H9 (cell line): ENCODE data around the gene E4F1. TPM values are rescaled to one million over a fixed set of nuclear protein-coding genes. Genes with fewer than 3 reads are reported as not detected.

ENCODE experiments used
- DNase-seq: peaks from one replicate; pipeline ENCODE4 v3.0.0-alpha.2; 2017
- H2AFZ ChIP-seq: one replicate; pipeline ENCODE4 v1.6.1; 2013; ENCODE audit warnings: mild to moderate bottlenecking, low read length, control low read depth, moderate library complexity
- H2AK5ac ChIP-seq: 2 replicates; pipeline ENCODE4 v1.6.1; 2013; ENCODE audit warnings: low read length, control low read depth, mixed read lengths; ENCODE audit not compliant: insufficient read length
- H2BK120ac ChIP-seq: one replicate; pipeline ENCODE4 v1.6.1; 2013; ENCODE audit warnings: low read depth, mild to moderate bottlenecking, low read length, control low read depth, inconsistent platforms; ENCODE audit not compliant: poor library complexity, severe bottlenecking
- H2BK12ac ChIP-seq: 2 replicates; pipeline ENCODE4 v1.6.1; 2013; ENCODE audit warnings: low read length, control low read depth, mixed read lengths, low read depth; ENCODE audit not compliant: insufficient read length
- H2BK15ac ChIP-seq: 2 replicates; pipeline ENCODE4 v1.6.1; 2013; ENCODE audit warnings: low read depth, low read length, control low read depth
- H2BK20ac ChIP-seq: one replicate; pipeline ENCODE4 v1.6.1; 2013; ENCODE audit warnings: low read depth, mild to moderate bottlenecking, low read length, control low read depth, inconsistent platforms; ENCODE audit not compliant: poor library complexity, severe bottlenecking
- H2BK5ac ChIP-seq: 2 replicates; pipeline ENCODE4 v1.6.1; 2013; ENCODE audit warnings: low read length, control low read depth, mixed read lengths; ENCODE audit not compliant: insufficient read length
- H3K14ac ChIP-seq: 2 replicates; pipeline ENCODE4 v1.6.1; 2013; ENCODE audit warnings: low read length, control low read depth; ENCODE audit not compliant: insufficient read depth
- H3K18ac ChIP-seq: 2 replicates; pipeline ENCODE4 v1.6.1; 2013; ENCODE audit warnings: low read depth, mild to moderate bottlenecking, mixed read lengths, low read length, control low read depth; ENCODE audit not compliant: insufficient read length
- H3K23ac ChIP-seq: 2 replicates; pipeline ENCODE4 v1.6.1; 2013; ENCODE audit warnings: low read length, control low read depth, mixed read lengths, low read depth; ENCODE audit not compliant: insufficient read length
- H3K23me2 ChIP-seq: 2 replicates; pipeline ENCODE4 v1.6.1; 2013; ENCODE audit warnings: low read depth, mild to moderate bottlenecking, mixed read lengths, low read length, control low read depth; ENCODE audit not compliant: insufficient read length, poor library complexity, severe bottlenecking
- H3K27ac ChIP-seq: 2 replicates; pipeline ENCODE4 v1.5.1; 2013; ENCODE audit warnings: low read length, control low read depth, mixed read lengths, low read depth; ENCODE audit not compliant: insufficient read length
- H3K27me3 ChIP-seq: 2 replicates; pipeline ENCODE4 v1.6.1; 2013; ENCODE audit warnings: low read length, control low read depth, inconsistent platforms; ENCODE audit not compliant: insufficient read depth
- H3K4ac ChIP-seq: 2 replicates; pipeline ENCODE4 v1.6.1; 2013; ENCODE audit warnings: low read depth, mild to moderate bottlenecking, control low read depth, inconsistent platforms, low read length, moderate library complexity
- H3K4me1 ChIP-seq: 2 replicates; pipeline ENCODE4 v1.6.1; 2013; ENCODE audit warnings: low read length, control low read depth, inconsistent platforms; ENCODE audit not compliant: insufficient read depth
- H3K4me2 ChIP-seq: 2 replicates; pipeline ENCODE4 v1.6.1; 2013; ENCODE audit warnings: low read length, control low read depth, mixed read lengths; ENCODE audit not compliant: insufficient read length, insufficient read depth
- H3K56ac ChIP-seq: 2 replicates; pipeline ENCODE4 v1.6.1; 2013; ENCODE audit warnings: low read depth, mild to moderate bottlenecking, mixed read lengths, low read length, control low read depth; ENCODE audit not compliant: insufficient read length
- H3K79me1 ChIP-seq: 2 replicates; pipeline ENCODE4 v1.6.1; 2013; ENCODE audit warnings: low read depth, mild to moderate bottlenecking, moderate library complexity, low read length, control low read depth, inconsistent platforms; ENCODE audit not compliant: insufficient read depth, poor library complexity, severe bottlenecking
- H3K79me2 ChIP-seq: 2 replicates; pipeline ENCODE4 v1.6.1; 2013; ENCODE audit warnings: low read length, control low read depth, inconsistent platforms; ENCODE audit not compliant: insufficient read depth
- H3K9ac ChIP-seq: 2 replicates; pipeline ENCODE4 v1.6.1; 2013; ENCODE audit warnings: low read length, control low read depth, mixed read lengths; ENCODE audit not compliant: insufficient read length; ENCODE audit errors: extremely low read depth
- H3K9me3 ChIP-seq: one replicate; pipeline ENCODE4 v1.6.1; 2013; ENCODE audit warnings: low read depth, low read length, inconsistent platforms; ENCODE audit not compliant: control insufficient read depth
- H3T11ph ChIP-seq: one replicate; pipeline ENCODE4 v1.6.1; 2013; ENCODE audit warnings: mild to moderate bottlenecking, low read length, control low read depth, inconsistent platforms
- H4K20me1 ChIP-seq: one replicate; pipeline ENCODE4 v1.6.1; 2013; ENCODE audit not compliant: control insufficient read depth, insufficient read length, insufficient read depth
- H4K5ac ChIP-seq: 2 replicates; pipeline ENCODE4 v1.6.1; 2013; ENCODE audit warnings: low read depth, mild to moderate bottlenecking, mixed read lengths, low read length, control low read depth; ENCODE audit not compliant: insufficient read length
- H4K8ac ChIP-seq: replicated peaks from 2 replicates; pipeline ENCODE4 v1.6.1; 2013; ENCODE audit warnings: low read length, control low read depth, mixed read lengths, low read depth; ENCODE audit not compliant: insufficient read length
- H4K91ac ChIP-seq: 2 replicates; pipeline ENCODE4 v1.6.1; 2013; ENCODE audit warnings: low read depth, mild to moderate bottlenecking, moderate library complexity, mixed read lengths, low read length, control low read depth; ENCODE audit not compliant: insufficient read length
- H3K27ac Mint-ChIP-seq, 3 experiments: 2 replicates in 2 of 3; 3 replicates in 1 of 3; pipeline ENCODE4 v1.8.0; 2020 to 2021; ENCODE audit warnings: mixed read lengths in 3 of 3, mild to moderate bottlenecking in 1 of 3, moderate library complexity in 1 of 3
- H3K27me3 Mint-ChIP-seq: 2 replicates; pipeline ENCODE4 v1.8.0; 2021; ENCODE audit warnings: low read depth, mild to moderate bottlenecking, moderate library complexity, mixed read lengths
- H3K36me3 Mint-ChIP-seq, 3 experiments: 2 replicates in 2 of 3; 3 replicates in 1 of 3; pipeline ENCODE4 v1.8.0; 2020 to 2021; ENCODE audit warnings: low read depth in 3 of 3, mixed read lengths in 3 of 3; ENCODE audit not compliant: insufficient read depth in 1 of 3
- H3K4me1 Mint-ChIP-seq, 2 experiments: 2 replicates each; pipeline ENCODE4 v1.8.0; 2020; ENCODE audit warnings: mixed read lengths in 2 of 2
- H3K4me3 Mint-ChIP-seq, 2 experiments: 2 replicates in 1 of 2; 3 replicates in 1 of 2; pipeline ENCODE4 v1.8.0; 2020 to 2021; ENCODE audit warnings: mild to moderate bottlenecking in 2 of 2, mixed read lengths in 2 of 2, moderate library complexity in 1 of 2
- H3K9me3 Mint-ChIP-seq, 2 experiments: 2 replicates in 1 of 2; 3 replicates in 1 of 2; pipeline ENCODE4 v1.8.0; 2020; ENCODE audit warnings: mild to moderate bottlenecking in 2 of 2, mixed read lengths in 2 of 2, moderate library complexity in 1 of 2
- WGBS: extraction: QIAGEN DNeasy Blood & Tissue Kit; methylation state at CpG from one replicate; pipeline ENCODE4 v1.1.7; 2013; ENCODE audit warnings: missing lambda C conversion rate, low lambda C conversion rate, mixed read lengths; ENCODE audit not compliant: insufficient read length; ENCODE audit errors: extremely low coverage; 5-methylcytosine and 5-hydroxymethylcytosine counted together
- total RNA-seq: library from RNA; stranded (reverse); gene quantifications from 2 replicates; pipeline ENCODE4 v1.2.1, GENCODE V29; 2021
- TF ChIP-seq, protein P1 (sequence below): fragments of 200-600 bp; sonication (generic); conservative IDR thresholded peaks from 3 replicates; pipeline ENCODE4 v1.8.0; 2021; ENCODE audit warnings: antibody characterized with exemption, mild to moderate bottlenecking

Gene E4F1
- total RNA-seq, 1 experiment from 2014 or later: 35.9 TPM

DNA sequence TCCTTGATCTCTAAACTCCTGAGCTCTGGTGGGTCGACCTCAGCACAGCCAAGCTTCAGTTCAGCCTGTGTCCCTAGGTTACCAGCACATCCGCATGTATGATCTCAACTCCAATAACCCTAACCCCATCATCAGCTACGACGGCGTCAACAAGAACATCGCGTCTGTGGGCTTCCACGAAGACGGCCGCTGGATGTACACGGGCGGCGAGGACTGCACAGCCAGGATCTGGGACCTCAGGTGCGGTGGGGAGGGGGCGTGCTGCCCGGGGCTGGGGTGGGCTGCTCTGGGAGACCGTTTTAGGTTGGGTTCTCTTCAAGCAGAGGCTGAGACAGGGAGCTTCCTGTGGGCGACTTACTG, 17.0 kb upstream of the E4F1 start:
- Mint-ChIP-seq H3K4me3 (peak overlapping the region; percentile 76 to 84), H3K4me1 (peaks cover 6 to 9% of the 10 kb centered on the region in 2 experiments)
- no peak overlapping the region for H3K27ac ChIP-seq

More for the DNA sequence above, 17.0 kb upstream of the E4F1 start:
- peaks cover 12% of the 10 kb centered on the region for H3K23me2 ChIP-seq
- no peaks in the 10 kb centered on the region; the same call in 1 of the 2 replicates for H3K4me1 ChIP-seq
- no peaks in the 10 kb centered on the region for H3K27me3 ChIP-seq
- H4K20me1 ChIP-seq: no peaks in the 10 kb centered on the region
- H4K8ac ChIP-seq: no peak overlapping the region
- peak overlapping the region; percentile 80 for H3K4me2 ChIP-seq
- no peak overlapping the region for H3K18ac ChIP-seq
- H2AFZ ChIP-seq: no peak overlapping the region
- no peaks in the 10 kb centered on the region for H3K9me3 ChIP-seq
- no peak overlapping the region for H3K14ac ChIP-seq
- H2AK5ac ChIP-seq: no peak overlapping the region
- H3K27me3 Mint-ChIP-seq: peaks cover 21% of the 10 kb centered on the region
- peaks cover 7 to 30% (median 28%) of the 10 kb centered on the region in 3 experiments; a peak in 6 of 7 replicates for H3K36me3 Mint-ChIP-seq
- H3K79me1 ChIP-seq: no peaks in the 10 kb centered on the region
- no peak overlapping the region for H2BK12ac ChIP-seq
- no peak overlapping the region for H3T11ph ChIP-seq
- no peak overlapping the region for H4K91ac ChIP-seq
- TF ChIP-seq, protein P1, sequence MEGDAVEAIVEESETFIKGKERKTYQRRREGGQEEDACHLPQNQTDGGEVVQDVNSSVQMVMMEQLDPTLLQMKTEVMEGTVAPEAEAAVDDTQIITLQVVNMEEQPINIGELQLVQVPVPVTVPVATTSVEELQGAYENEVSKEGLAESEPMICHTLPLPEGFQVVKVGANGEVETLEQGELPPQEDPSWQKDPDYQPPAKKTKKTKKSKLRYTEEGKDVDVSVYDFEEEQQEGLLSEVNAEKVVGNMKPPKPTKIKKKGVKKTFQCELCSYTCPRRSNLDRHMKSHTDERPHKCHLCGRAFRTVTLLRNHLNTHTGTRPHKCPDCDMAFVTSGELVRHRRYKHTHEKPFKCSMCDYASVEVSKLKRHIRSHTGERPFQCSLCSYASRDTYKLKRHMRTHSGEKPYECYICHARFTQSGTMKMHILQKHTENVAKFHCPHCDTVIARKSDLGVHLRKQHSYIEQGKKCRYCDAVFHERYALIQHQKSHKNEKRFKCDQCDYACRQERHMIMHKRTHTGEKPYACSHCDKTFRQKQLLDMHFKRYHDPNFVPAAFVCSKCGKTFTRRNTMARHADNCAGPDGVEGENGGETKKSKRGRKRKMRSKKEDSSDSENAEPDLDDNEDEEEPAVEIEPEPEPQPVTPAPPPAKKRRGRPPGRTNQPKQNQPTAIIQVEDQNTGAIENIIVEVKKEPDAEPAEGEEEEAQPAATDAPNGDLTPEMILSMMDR: no peak
- H3K9ac ChIP-seq: no peak overlapping the region
- H3K79me2 ChIP-seq: no peaks in the 10 kb centered on the region
- no peak overlapping the region for H4K5ac ChIP-seq
- H2BK120ac ChIP-seq: no peak overlapping the region
- no peak overlapping the region for H2BK15ac ChIP-seq
- H3K4ac ChIP-seq: no peak overlapping the region
- H2BK5ac ChIP-seq: no peak overlapping the region
- H2BK20ac ChIP-seq: no peak overlapping the region
- H3K27ac Mint-ChIP-seq: 0 out of 7 replicates have a peak overlapping the region, but pooled peaks of 1 of the 3 experiments have one; percentile 46
- no CpG with 5 or more reads among the region's 18 CpGs for WGBS
- H3K23ac ChIP-seq: no peak overlapping the region
- H3K56ac ChIP-seq: no peak overlapping the region
- H3K9me3 Mint-ChIP-seq: peaks cover 0 to 9% of the 10 kb centered on the region in 2 experiments; a peak in 1 of 5 replicates
- no peak for DNase-seq
